Kidney (tissue), 14 donors: ENCODE data around the gene MYH14. TPM values are rescaled to one million over a fixed set of nuclear protein-coding genes. Genes with fewer than 3 reads are reported as not detected.

Source experiments
- DNase-seq, 5 donors: peaks; one replicate each; pipeline ENCODE4 v3.0.0-alpha.2; 2013 to 2020
- FAIRE-seq: peaks from 2 replicates; lab custom pipeline; 2012; peaks lifted over from hg19 to GRCh38; lab: Jason Lieb, UNC
- H3K27ac ChIP-seq, 2 donors: one replicate each; pipeline ENCODE4 v1.7.0; 2013; ENCODE audit warnings: low read depth in 2 of 2, low read length in 2 of 2, inconsistent platforms in 1 of 2
- H3K27me3 ChIP-seq: one replicate; pipeline ENCODE4 v1.7.1; 2013; ENCODE audit warnings: low read length, inconsistent platforms; ENCODE audit not compliant: control insufficient read depth, insufficient read depth
- H3K36me3 ChIP-seq, 3 donors: one replicate each; pipeline versions ENCODE4 v1.7.0 to v1.7.1; 2013; ENCODE audit warnings: low read length in 3 of 3, control low read depth in 1 of 3, inconsistent platforms in 1 of 3; ENCODE audit not compliant: insufficient read depth in 3 of 3, control insufficient read depth in 2 of 3
- H3K4me1 ChIP-seq, 3 donors: one replicate each; pipeline versions ENCODE4 v1.7.0 to v1.7.1; 2013; ENCODE audit warnings: low read length in 3 of 3, inconsistent platforms in 1 of 3, low read depth in 1 of 3; ENCODE audit not compliant: control insufficient read depth in 2 of 3, insufficient read depth in 2 of 3
- H3K4me3 ChIP-seq, 3 donors: one replicate each; pipeline versions ENCODE4 v1.7.0 to v1.8.1; 2013; ENCODE audit warnings: low read length in 3 of 3, control low read depth in 1 of 3, inconsistent platforms in 1 of 3
- H3K9ac ChIP-seq, 3 donors: one replicate each; pipeline versions ENCODE4 v1.7.0 to v1.7.1; 2013; ENCODE audit warnings: low read length in 3 of 3, control low read depth in 1 of 3, inconsistent platforms in 1 of 3
- H3K9me3 ChIP-seq, 3 donors: one replicate each; pipeline versions ENCODE4 v1.7.0 to v1.7.1; 2013; ENCODE audit warnings: low read length in 3 of 3, control low read depth in 1 of 3, inconsistent platforms in 1 of 3; ENCODE audit not compliant: control insufficient read depth in 2 of 3, insufficient read depth in 1 of 3
- CTCF ChIP-seq: IDR thresholded peaks from 3 replicates; pipeline ENCODE4 v1.5.1; 2012; ENCODE audit warnings: mild to moderate bottlenecking, moderate library complexity, borderline replicate concordance; ENCODE audit not compliant: insufficient read depth; ENCODE audit errors: extremely low read depth
- intact Hi-C: fragments of 100-400 bp; cut with DNase I; formaldehyde crosslinking; loops from one replicate; pipeline ENCODE4 v1.11.1; 2022
- polyA plus RNA-seq: library from polyadenylated mRNA; stranded (reverse); fragments of 350-450 nt; fragmentation: Illumina TruSeq; extraction: RNeasy Lipid Tissue Mini Kit (QIAGEN cat#74804); gene quantifications from one replicate; pipeline ENCODE4 v1.2.3, GENCODE V29; 2014; ENCODE audit warnings: low read depth, low replicate concordance; ENCODE audit not compliant: insufficient read depth
- total RNA-seq: library from RNA; stranded (reverse); fragmentation: NEBNext Ultra II Directional; extraction: Animal tissue kit (Norgen Biotek cat#: 25700); gene quantifications from one replicate; pipeline ENCODE4 v1.2.1, GENCODE V29; 2021
- donor health status: control.
- donor health status: control.
- donor health status: control.
- donor health status: control.
- donor health status: control.
- donor health status: DM: yes; HTN: yes; CAD: no.
- donor health status: Normal renal cell carcinoma (clear cell type).

The MYH14 gene
- total and polyA plus RNA-seq, 2 donors from 2014 or later, result 23.9 to 81.4 TPM

GRCh38 chr19:50292216-50292827 lies 88.9 kb downstream of the MYH14 start:
- no peaks in the 10 kb centered on the region for H3K4me1 ChIP-seq

GRCh38 chr19:50293263-50294004 lies 90.0 kb downstream of the MYH14 start:
- Histone ChIP-seq H3K9ac (no peak overlapping the region), H3K27ac (no peak overlapping the region), H3K9me3 (peaks cover 0 to 4% (median 0%) of the 10 kb centered on the region in 3 donors), H3K36me3 (peaks cover 0 to 7% (median 0%) of the 10 kb centered on the region in 3 donors), H3K27me3 (no peaks in the 10 kb centered on the region), H3K4me3 (no peak overlapping the region), H3K4me1 (no peaks in the 10 kb centered on the region)
- no peak for DNase-seq
- no peak for FAIRE-seq
- no peak for TF ChIP-seq CTCF
- intact Hi-C loops, result no loop called here

More at GRCh38 chr19:50292216-50292827, 88.9 kb downstream of the MYH14 start:
- DNase-seq (no peak), FAIRE-seq (no peak)
- intact Hi-C loops, result no loop called here
- no peak for TF ChIP-seq CTCF
- peaks cover 0 to 4% (median 0%) of the 10 kb centered on the region in 3 donors for H3K9me3 ChIP-seq
- peaks cover 0 to 13% (median 5%) of the 10 kb centered on the region in 3 donors for H3K36me3 ChIP-seq
- H3K27ac ChIP-seq, result no peak overlapping the region
- no peak overlapping the region for H3K9ac ChIP-seq
- H3K4me3 ChIP-seq, result no peak overlapping the region
- no peaks in the 10 kb centered on the region for H3K27me3 ChIP-seq

- Histone ChIP-seq H3K27ac (no peak overlapping the region), H3K27me3 (no peaks in the 10 kb centered on the region), H3K9me3 (no peaks in the 10 kb centered on the region), H3K4me3 (no peak overlapping the region), H3K36me3 (no peaks in the 10 kb centered on the region), H3K4me1 (no peaks in the 10 kb centered on the region), H3K9ac (no peak overlapping the region)
- no peak for TF ChIP-seq CTCF
- no peak for FAIRE-seq
- no peak for DNase-seq
- intact Hi-C loops, result no loop called here
Observed at GRCh38 chr19:50300051-50300450, 96.6 kb downstream of the MYH14 start.
